NCI-H446 treated with DMSO at 0.1 percent for 48 hours (cell line): ENCODE data around the gene EFCC1.

ENCODE experiments used
- DNase-seq: peaks from one replicate; lab custom pipeline; 2025; lab: John Stamatoyannopoulos, UW

Gene EFCC1, protein sequence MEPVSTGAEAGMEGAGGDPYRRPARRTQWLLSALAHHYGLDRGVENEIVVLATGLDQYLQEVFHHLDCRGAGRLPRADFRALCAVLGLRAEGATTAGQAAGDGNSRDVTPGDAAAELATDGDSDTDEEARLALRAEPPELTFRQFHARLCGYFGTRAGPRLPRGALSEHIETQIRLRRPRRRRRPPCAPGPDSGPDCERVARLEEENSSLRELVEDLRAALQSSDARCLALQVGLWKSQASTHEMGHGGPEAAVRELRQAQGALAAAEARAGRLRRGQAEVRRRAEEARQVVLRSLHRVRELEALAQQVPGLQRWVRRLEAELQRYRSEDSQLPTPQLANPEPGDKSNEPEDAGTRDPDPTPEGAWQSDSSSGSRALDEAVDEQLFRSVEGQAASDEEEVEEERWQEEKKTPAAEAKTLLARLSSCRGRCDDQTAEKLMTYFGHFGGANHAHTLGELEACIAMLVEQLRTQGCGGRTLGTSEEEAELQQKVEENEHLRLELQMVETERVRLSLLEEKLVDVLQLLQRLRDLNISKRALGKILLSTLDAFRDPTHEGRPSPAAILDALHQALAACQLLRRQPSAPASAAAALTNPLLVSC

DNA sequence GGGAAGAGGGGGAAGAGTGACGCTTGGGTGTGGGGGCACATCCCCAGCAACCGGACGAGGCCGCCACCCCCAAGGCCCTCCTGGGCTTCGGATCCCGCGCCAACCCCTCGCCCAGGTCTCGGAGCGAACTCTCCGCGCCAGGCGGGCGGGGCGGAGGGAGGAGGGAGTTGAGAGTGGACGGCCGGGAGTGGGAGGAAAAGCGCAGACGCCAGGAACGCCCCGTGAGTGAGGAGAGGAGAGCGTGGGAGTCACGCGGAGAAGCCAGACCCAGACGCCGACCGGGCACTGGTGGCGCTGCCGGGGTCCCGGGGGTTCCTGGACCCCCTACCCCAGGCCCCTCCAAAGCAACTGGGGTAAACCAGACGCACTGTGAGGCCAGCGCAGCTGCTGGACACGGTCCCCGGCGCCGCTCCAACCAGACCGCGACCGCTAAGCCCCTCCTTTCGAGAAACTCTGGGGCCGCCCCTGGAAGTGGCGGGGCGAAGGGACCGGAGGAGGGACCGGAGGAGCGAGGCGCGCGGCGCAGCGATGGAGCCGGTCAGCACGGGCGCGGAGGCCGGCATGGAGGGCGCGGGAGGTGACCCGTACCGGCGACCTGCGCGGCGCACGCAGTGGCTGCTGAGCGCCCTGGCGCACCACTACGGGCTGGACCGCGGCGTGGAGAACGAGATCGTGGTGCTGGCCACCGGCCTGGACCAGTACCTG is at the start of gene EFCC1:
EFCC1 (plus strand) TSS at position 204 of the 705 bp plus-strand sequence; CDS start at position 529, 325 bp downstream.
- no peak for DNase-seq

DNA sequence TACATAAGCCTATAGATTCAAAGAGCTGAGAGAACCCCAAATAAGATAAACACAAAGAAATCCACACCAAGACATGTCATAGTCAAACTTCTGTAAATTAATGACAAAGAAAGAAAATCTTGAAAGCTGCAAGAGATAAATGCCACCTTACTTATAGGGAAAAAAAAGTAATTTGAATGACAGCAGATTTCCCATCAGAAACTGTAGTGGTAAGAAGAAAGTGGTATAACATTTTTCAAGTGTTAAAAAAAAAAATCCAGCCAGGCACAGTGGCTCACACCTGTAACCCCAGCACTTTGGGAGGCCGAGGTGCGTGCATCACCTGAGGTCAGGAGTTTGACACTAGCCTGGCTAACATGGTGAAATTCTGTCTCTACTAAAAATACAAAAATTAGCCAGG is 44.7 kb upstream of the EFCC1 start:
- DNase-seq = no peak

DNA sequence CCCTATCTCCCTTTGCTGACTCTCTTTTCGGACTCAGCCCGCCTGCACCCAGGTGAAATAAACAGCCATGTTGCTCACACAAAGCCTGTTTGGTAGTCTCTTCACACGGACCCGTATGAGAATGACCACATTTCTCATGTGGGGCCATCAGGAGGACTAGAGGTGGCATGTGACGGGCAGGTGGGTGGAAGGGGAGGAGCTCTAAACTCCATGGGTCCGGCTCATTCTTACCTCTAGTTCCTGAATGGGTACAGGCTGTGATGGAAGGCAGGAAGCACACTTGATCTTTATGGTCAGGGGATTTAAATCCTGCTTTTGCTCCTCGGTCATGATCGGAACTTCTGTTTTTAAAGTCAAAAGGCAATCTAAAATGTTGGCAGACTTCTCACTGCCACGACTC is 35.8 kb upstream of the EFCC1 start:
- no peak for DNase-seq

- DNase-seq = no peak
Measured at GRCh38 chr3:128965818-128966217, 35.3 kb upstream of the EFCC1 start.

- no peak for DNase-seq
Measured at GRCh38 chr3:128967748-128968355, 33.3 kb upstream of the EFCC1 start.

DNA sequence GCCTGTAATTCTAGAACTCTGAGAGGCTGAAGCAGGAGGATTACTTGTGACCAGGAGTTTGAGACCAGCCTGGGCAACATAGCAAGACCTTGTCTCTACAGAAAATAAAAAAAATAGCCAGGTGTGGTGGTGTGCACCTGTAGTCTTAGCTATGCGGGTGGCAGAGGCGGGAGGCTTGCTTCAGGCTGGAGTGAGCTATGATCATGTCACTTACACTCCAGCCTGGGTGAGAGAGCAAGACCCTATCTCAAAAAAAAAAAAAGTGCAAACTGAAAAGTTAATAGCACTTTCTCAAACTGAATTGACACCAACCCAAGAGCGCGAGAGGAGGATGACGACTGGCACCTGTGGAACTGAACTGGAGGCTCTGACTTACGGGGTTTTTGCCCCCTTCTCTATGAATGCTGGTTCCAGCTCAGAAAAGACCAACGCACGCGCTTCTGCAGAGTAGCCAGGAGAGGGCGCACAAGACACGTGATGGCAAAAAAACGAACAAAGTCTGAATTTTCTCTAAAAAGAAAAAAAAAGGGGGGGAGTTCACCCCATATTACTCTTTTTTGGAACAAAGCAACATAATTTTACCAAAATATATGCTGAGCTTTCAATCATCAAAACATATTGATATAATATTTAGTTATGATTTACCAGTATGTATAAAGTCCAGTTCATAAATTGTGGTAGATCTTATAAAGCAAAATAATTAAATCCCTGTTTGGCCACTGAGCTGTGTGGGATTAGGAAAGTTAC is 30.9 kb upstream of the EFCC1 start:
- peak; percentile 4 for DNase-seq

DNA sequence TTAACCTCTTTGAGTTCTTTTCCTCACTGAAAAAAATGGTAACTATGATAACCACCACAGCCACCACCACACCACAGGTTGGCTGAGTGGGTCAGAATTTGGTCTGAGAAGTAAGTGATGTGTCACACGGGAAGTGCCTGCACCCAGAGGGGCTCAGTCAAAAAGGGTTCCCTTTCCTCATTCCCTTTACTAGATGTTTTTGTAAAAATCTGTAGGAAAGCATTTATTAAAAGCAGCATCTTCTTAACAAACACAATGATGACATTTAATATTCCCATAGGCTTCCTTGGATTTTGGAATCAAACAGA is 30.4 kb upstream of the EFCC1 start:
- no peak for DNase-seq

DNA sequence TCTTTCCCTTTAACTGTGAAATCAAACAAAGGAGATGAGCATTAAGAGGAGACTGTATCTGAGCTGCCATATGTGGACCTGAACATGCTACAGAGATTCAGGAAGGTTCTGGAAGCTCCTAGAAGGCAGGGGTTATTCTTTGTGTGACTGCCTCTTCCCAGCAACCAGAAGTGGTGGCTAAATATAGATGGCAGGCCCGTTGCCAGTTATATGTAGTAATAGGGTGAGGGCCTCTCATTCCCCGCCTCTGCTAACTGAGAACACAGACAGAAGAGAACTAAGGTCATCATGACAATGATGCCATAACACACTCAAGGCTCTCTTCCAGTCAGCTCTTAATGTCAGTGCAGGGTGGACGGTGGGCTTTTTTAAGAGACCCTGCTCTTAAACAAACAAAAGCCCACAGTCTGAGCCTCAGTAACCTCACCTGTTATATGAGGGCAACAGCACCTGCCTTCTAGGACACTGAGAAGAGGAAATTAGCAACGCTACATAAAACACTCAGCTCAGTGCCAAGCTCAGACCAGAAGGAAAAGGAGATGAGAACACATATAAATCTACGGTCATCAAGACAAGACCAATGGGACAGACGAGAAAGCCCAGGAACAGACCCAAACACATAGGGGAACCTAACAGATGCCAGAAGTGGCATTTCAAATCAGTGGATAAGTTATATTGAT is 29.5 kb upstream of the EFCC1 start:
- DNase-seq = no peak

GRCh38 chr3:128973988-128974564 is 27.0 kb upstream of the EFCC1 start:
- DNase-seq = no peak

GRCh38 chr3:128975276-128975675 is 25.8 kb upstream of the EFCC1 start:
- no peak for DNase-seq

DNA sequence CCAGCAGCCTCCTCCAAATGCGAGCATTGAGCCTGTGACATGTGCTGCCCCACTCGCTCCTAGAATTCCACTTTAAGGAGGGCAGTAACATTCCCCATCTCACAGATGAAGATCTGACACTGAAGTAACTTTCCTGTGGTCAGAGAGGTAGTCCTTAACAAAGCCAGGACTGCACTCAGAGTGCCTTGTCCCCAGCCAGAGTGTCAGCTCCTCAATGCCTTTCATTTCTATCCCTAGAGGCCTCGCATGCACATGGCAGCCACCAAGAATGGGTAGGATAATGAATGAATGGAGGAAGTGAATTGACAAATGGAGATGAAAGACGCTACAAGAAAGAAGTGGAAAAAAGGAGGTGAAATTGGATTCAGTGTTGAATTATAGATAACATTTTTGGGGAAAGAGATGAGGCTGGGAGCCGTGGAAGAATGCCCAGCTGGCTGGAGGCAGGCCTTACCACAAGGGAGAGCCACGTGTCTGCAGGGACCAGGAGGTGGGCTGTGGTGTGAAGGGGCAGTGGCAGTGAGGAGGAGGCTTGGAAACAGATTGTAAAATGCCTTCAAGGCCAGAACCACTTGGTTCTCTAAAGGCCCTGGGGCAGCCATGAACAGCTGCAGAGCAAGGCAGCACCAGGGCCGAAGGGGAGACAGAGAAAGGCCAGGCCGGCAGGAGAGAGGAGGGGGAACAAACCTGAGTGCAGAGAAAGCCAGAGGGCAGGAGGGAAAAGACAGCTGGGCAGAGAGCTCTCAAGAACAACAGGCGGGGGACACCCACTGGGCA is 17.6 kb upstream of the EFCC1 start:
- DNase-seq = no peak

GRCh38 chr3:128984596-128984995 is 16.5 kb upstream of the EFCC1 start:
- no peak for DNase-seq

DNA sequence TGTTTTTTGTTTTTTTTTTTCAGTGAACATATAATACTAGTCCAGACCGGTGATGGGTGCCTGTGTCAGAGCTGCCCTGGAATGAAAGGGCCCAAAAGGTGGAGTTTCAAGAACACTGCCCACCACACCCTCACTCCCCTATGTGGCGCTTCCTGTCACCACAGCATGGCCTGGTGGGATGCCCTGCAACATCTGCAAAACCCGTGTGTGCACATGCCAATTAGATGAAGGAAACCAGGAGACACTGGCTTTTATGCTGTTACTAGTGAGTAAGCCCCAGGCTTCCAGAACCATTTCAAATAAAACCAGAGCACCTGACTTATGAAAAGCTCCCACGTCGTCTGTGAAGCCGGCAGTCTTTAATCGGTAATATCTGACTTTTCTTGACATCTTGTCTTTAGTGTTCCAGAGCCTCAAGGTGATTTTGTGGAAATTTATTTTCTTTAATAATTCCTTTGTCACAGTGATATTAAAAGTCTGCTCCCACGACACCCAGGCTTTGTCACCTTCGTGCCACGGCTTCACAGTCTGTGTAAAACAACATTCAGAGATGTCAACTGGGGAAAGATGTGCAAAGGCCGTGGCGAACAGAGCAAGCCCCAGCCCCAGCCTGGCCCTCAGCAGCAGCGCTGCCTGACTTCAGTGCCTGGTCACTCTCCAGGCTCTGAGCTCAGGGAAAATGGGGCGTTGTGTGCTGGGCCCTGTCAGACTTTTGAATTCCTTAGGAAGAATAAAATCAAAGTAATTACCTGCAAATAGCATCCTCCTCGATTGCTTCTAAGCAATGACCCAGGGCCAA is 13.6 kb upstream of the EFCC1 start:
- DNase-seq = no peak

DNA sequence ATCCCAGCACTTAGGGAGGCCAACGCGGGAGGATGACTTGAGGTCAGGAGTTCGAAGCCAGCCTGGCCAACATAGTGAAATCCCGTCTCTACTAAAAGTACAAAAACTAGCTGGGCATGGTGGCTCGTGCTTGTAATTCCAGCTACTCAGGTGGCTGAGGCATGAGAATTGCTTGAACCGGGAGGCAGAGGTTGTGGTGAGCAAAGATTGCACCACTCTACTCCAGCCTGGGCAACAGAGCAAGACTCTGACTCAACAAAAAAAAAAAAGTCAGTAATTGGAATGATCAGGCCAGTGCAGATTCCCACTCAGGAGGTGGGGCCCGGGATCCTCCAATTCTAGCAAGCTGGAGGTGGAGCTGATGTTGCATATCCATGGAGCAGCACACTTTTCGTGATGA is 12.8 kb upstream of the EFCC1 start:
- DNase-seq = no peak

DNA sequence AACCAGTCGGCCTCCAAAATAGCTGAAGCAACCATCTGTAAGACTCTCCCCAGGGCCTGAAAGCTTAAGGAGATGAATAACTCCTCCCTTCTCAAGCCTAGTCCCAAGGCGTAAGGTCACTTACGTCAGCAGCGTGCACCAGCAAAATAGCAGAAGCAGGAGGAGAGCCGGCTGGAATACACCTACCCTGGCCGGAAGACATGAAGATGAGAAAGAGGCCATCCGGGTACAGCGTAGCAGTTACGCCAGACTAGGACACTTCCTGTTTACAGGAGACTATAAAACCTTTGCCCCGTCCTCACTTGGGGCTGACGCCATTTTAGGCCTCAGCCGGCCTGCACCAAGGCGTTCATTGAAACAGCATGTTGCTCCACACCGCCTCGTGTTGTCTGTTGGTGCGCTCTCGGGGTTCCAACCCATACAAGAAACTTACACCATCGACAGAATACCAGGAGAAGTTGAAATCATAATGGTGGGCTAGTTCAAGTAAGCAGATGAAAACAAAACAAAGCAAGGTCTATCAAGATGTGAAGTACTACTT is 9.7 kb upstream of the EFCC1 start:
- DNase-seq = no peak

DNA sequence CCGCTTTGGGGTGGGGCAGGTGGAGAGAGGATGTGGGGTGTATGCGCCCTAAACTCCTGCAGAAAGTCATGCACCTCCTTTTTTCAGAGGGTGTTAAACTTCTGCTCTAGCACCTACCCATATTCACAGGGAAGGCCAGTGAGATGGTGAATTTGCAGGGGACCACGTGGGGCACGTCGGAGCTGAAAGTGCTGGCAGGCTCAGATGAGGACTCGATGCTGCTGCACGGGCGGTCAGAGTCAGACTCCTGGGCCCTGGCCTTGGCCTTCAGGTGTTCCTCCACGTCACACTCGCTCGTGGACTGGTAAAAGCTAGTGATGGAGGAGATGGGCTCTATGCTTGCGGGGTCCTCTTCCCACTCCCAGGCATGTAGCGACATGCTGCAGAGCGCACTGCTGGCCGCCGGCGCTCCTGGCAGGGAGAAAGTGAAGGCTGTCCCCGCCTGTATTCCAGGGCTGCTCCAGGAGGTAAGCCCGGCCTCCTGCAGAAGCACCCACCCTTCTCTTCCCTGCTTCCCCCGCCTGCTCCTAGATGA is 8.1 kb upstream of the EFCC1 start:
- no peak for DNase-seq

DNA sequence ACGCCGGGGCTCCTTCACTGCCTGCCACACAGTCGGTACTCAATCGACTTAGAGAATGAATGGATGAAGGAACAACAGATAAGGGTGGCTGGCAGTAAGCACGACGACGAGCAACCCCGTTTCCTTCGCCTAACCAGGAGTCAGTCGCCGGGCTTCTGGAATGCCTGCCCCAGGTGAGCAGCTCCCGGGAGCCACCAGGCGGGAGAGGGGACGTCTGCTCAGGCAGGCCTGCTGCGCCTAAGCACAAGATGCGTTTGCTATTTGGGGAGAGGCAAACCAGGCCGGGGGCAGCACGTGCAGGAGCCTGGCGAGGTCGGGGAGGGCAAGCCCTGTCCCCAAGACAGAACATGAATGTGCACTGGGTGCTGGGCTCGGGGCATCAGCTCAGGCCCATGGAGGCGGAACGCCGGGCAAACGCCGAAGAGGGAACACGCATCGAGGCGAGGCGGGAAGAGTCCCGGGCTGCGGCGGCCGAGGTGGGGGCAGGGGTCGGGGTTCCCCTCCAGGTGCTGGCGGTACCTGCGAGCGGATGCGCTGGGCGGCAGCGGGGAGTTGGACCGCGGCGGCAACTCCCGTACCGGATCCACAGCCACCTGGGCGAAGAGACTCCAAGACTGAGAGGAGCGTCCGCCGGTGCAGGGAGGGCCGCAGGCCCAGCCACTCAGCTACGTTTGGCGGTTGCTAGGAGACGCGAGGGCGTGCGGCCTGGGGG is 7.5 kb upstream of the EFCC1 start, which contains the start of gene CFAP92:
CFAP92 (minus strand) TSS at position 616 of the 712 bp plus-strand sequence. CDS start 772 bp downstream, outside the sequence.
- no peak for DNase-seq

DNA sequence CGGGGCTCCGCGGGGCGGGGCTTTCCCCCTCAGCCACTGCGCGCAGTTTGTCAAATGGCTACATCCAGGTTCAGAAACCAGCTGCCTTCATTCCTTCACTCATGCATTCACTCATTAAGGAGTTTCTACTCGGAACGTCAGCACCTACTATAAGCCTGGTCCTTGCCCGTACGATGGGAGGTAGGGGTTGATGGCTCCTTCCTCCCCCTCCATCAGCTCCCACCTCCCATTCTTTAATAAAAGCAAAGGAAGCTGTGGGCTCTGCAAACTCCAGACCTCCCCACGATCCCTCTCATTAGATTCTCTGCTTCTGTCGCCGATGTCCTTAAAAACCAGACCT is 7.0 kb upstream of the EFCC1 start:
- no peak for DNase-seq
